ENCODE data around the gene ARPC1A. TPM values are rescaled to one million over a fixed set of nuclear protein-coding genes. Genes with fewer than 3 reads are reported as not detected.
"Not testable (repeated sequence)": the region's sequence is repeated elsewhere in the genome, so short reads cannot be mapped to it uniquely, and the experiment has no call there.

The ARPC1A gene
- total RNA-seq, 4 donors from 2014 or later, result 98.1 to 169 (median 140) TPM

- WGBS, result 98% methylated on average over 14 of the region's 14 CpGs
- no peaks in the 10 kb centered on the region for H3K9me3 ChIP-seq
- H3K4me3 ChIP-seq, result peak overlapping the region; percentile 98
- no peak overlapping the region for H3K27ac ChIP-seq
- no peak for TF ChIP-seq POLR2AphosphoS5 (IDR thresholded peaks at IDR 0.05)
- TF ChIP-seq EP300 (IDR thresholded peaks at IDR 0.05), result no peak
- no peak for TF ChIP-seq POLR2A (IDR thresholded peaks at IDR 0.05)
- no peak for TF ChIP-seq CTCF (IDR thresholded peaks at IDR 0.05)
- H3K4me1 ChIP-seq, result peaks cover 42% of the 10 kb centered on the region
- H3K36me3 ChIP-seq, result no peaks in the 10 kb centered on the region
- no peaks in the 10 kb centered on the region for H3K27me3 ChIP-seq
- DNase-seq (ENCODE audit: low spot score in 2 of 2), result no peak
These were observed 1.1 kb upstream of the ARPC1A start for GRCh38 chr7:99324559-99324958.

- WGBS, result 25% methylated on average over 14 of the region's 14 CpGs
- DNase-seq (ENCODE audit: low spot score in 2 of 2), result no peak
- H3K4me1 ChIP-seq, result peaks cover 46% of the 10 kb centered on the region
- peak overlapping the region; percentile 87 for H3K27ac ChIP-seq
- H3K27me3 ChIP-seq, result no peaks in the 10 kb centered on the region
- H3K9me3 ChIP-seq, result no peaks in the 10 kb centered on the region
- H3K4me3 ChIP-seq, result peak overlapping the region; percentile 98
- TF ChIP-seq EP300 (IDR thresholded peaks at IDR 0.05) (no peak), POLR2A (IDR thresholded peaks at IDR 0.05) (no peak), POLR2AphosphoS5 (IDR thresholded peaks at IDR 0.05) (no peak), CTCF (IDR thresholded peaks at IDR 0.05) (no peak)
- no peaks in the 10 kb centered on the region for H3K36me3 ChIP-seq
These were observed 651 bp upstream of the ARPC1A start for GRCh38 chr7:99325001-99325493.

- TF ChIP-seq POLR2A (IDR thresholded peaks at IDR 0.05), result no peak
- no peak for TF ChIP-seq EP300 (IDR thresholded peaks at IDR 0.05)
- no peak for TF ChIP-seq CTCF (IDR thresholded peaks at IDR 0.05)
- TF ChIP-seq POLR2AphosphoS5 (IDR thresholded peaks at IDR 0.05), result no peak
- no peaks in the 10 kb centered on the region for H3K9me3 ChIP-seq
- peak overlapping the region; percentile 98 for H3K4me3 ChIP-seq
- H3K4me1 ChIP-seq, result peaks cover 56% of the 10 kb centered on the region
- H3K36me3 ChIP-seq, result no peaks in the 10 kb centered on the region
- H3K27ac ChIP-seq, result peak overlapping the region; percentile 87
- under 1% methylated on average over 10 of the region's 10 CpGs for WGBS
- DNase-seq (ENCODE audit: low spot score in 2 of 2), result no peak
- no peaks in the 10 kb centered on the region for H3K27me3 ChIP-seq
These were observed 697 bp downstream of the ARPC1A start for GRCh38 chr7:99326408-99326782.

- H3K4me3 ChIP-seq; DNase-seq (ENCODE audit: low spot score in 2 of 2); H3K9me3 ChIP-seq; H3K27me3 ChIP-seq; H3K27ac ChIP-seq: not testable (repeated sequence)
- 80% methylated on average over 8 of the region's 8 CpGs for WGBS
- peak in 1 of 3 donors; percentile 14 for TF ChIP-seq POLR2AphosphoS5 (IDR thresholded peaks at IDR 0.05)
- peaks cover 24% of the 10 kb centered on the region for H3K36me3 ChIP-seq
- H3K4me1 ChIP-seq, result peaks cover 46% of the 10 kb centered on the region
These were observed 4.7 kb downstream of the ARPC1A start for GRCh38 chr7:99330314-99330961.

- WGBS, result 88% methylated on average over 2 of the region's 2 CpGs
- H3K27ac ChIP-seq, result no peak overlapping the region
These were observed 5.3 kb downstream of the ARPC1A start for GRCh38 chr7:99331002-99331401.

More at GRCh38 chr7:99331002-99331401, 5.3 kb downstream of the ARPC1A start:
- Histone ChIP-seq H3K9me3 (no peaks in the 10 kb centered on the region), H3K36me3 (peaks cover 30% of the 10 kb centered on the region), H3K4me3 (no peak overlapping the region), H3K27me3 (no peaks in the 10 kb centered on the region), H3K4me1 (peaks cover 46% of the 10 kb centered on the region)
- no peak for DNase-seq (ENCODE audit: low spot score in 2 of 2)
- no peak for TF ChIP-seq POLR2AphosphoS5 (IDR thresholded peaks at IDR 0.05)
- TF ChIP-seq CTCF (IDR thresholded peaks at IDR 0.05), result no peak
- TF ChIP-seq POLR2A (IDR thresholded peaks at IDR 0.05), result no peak
- no peak for TF ChIP-seq EP300 (IDR thresholded peaks at IDR 0.05)

Measured in suprapubic skin (tissue), 4 donors.